ENCODE results near the gene PYY.

PYY gene

GRCh38 chr17:43987131-43988021 lies 33.6 kb upstream of the PYY start:
- no peak overlapping the region for H3K27ac ChIP-seq
- CTCF ChIA-PET: interaction anchor here (0.6 to 0.8 kb wide), 2 partner anchors 14 to 68 kb away, joined by 3 read pairs; no protein-coding TSS in a partner anchor
- no peak for DNase-seq (ENCODE audit: low spot score)
- POLR2A ChIA-PET (ENCODE audit: low non-redundant PET): no interaction called here
- TF ChIP-seq CTCF (conservative IDR thresholded peaks at IDR 0.05; ENCODE audit: low read depth): no peak

- H3K27ac ChIP-seq: no peak overlapping the region
- POLR2A ChIA-PET (ENCODE audit: low non-redundant PET): no interaction called here
- no peak for TF ChIP-seq CTCF (conservative IDR thresholded peaks at IDR 0.05; ENCODE audit: low read depth)
- no peak for DNase-seq (ENCODE audit: low spot score)
- CTCF ChIA-PET: no interaction called here
Observed at GRCh38 chr17:43986225-43986981, 32.7 kb upstream of the PYY start.

- POLR2A ChIA-PET (ENCODE audit: low non-redundant PET): no interaction called here
- no peak for DNase-seq (ENCODE audit: low spot score)
- TF ChIP-seq CTCF (conservative IDR thresholded peaks at IDR 0.05; ENCODE audit: low read depth): no peak
- H3K27ac ChIP-seq: no peak overlapping the region
- CTCF ChIA-PET: interaction anchor here (0.6 kb wide), 1 partner anchor 46 kb away, joined by 4 read pairs; no protein-coding TSS in a partner anchor
Observed at GRCh38 chr17:43984521-43984920, 30.8 kb upstream of the PYY start.

GRCh38 chr17:43983515-43984411 lies 30.0 kb upstream of the PYY start:
- ChIA-PET POLR2A (ENCODE audit: low non-redundant PET) (no interaction called here), CTCF (interaction anchor here (1.1 to 1.8 kb wide), 3 partner anchors 12 to 106 kb away, joined by 3 to 5 read pairs (median 4); no protein-coding TSS in a partner anchor)
- DNase-seq (ENCODE audit: low spot score): no peak
- no peak for TF ChIP-seq CTCF (conservative IDR thresholded peaks at IDR 0.05; ENCODE audit: low read depth)
- no peak overlapping the region for H3K27ac ChIP-seq

GRCh38 chr17:43983196-43983514 lies 29.4 kb upstream of the PYY start:
- ChIA-PET CTCF (interaction anchor here (1.1 to 1.8 kb wide), 3 partner anchors 12 to 105 kb away, joined by 3 to 5 read pairs (median 4); no protein-coding TSS in a partner anchor), POLR2A (ENCODE audit: low non-redundant PET) (no interaction called here)
- no peak overlapping the region for H3K27ac ChIP-seq
- no peak for DNase-seq (ENCODE audit: low spot score)
- TF ChIP-seq CTCF (conservative IDR thresholded peaks at IDR 0.05; ENCODE audit: low read depth): no peak

- ChIA-PET POLR2A (ENCODE audit: low non-redundant PET) (no interaction called here), CTCF (interaction anchor here (0.7 to 1.8 kb wide), 2 partner anchors 38 to 52 kb away, joined by 3 to 4 read pairs; no protein-coding TSS in a partner anchor)
- DNase-seq (ENCODE audit: low spot score): no peak
- TF ChIP-seq CTCF (conservative IDR thresholded peaks at IDR 0.05; ENCODE audit: low read depth): no peak
- H3K27ac ChIP-seq: no peak overlapping the region
Observed at GRCh38 chr17:43982171-43982570, 28.4 kb upstream of the PYY start.

All from RWPE1 (cell line).